Natural killer cell (primary cell): Measurements from ENCODE around the gene PCCA. TPM values are rescaled to one million over a fixed set of nuclear protein-coding genes. Genes with fewer than 3 reads are reported as not detected.
A peak's percentile ranks its signal among the peaks of the same experiment; 100 is the strongest.

Source experiments
- ATAC-seq, 3 donors: fragments of 150-1000 bp in 2 of 3; fragments of 200-7000 bp in 1 of 3; cut with Tn5 transposase; 1 replicate in 1 of 3; 2 replicates in 2 of 3; pipeline ENCODE4 v1.10.0; 2021; ENCODE audit warnings: mild to moderate bottlenecking in 2 of 3, moderate library complexity in 2 of 3
- DNase-seq, 2 donors: peaks; one replicate each; pipeline versions ENCODE4 v3.0.0 to v3.0.0-alpha.2; 2013 to 2021; ENCODE audit warnings: mixed read lengths in 1 of 2
- H3K27ac ChIP-seq: one replicate; pipeline ENCODE4 v1.5.1; 2013; ENCODE audit warnings: mild to moderate bottlenecking, low read length
- H3K27me3 ChIP-seq: one replicate; pipeline ENCODE4 v1.6.1; 2013; ENCODE audit warnings: low read length; ENCODE audit not compliant: control insufficient read depth, insufficient read depth
- H3K36me3 ChIP-seq: one replicate; pipeline ENCODE4 v1.6.1; 2013; ENCODE audit warnings: low read length; ENCODE audit not compliant: control insufficient read depth, insufficient read depth
- H3K4me1 ChIP-seq: one replicate; pipeline ENCODE4 v1.6.1; 2013; ENCODE audit warnings: low read length; ENCODE audit not compliant: control insufficient read depth, insufficient read depth
- H3K4me3 ChIP-seq: one replicate; pipeline ENCODE4 v1.5.1; 2013; ENCODE audit warnings: low read length
- H3K9me3 ChIP-seq: one replicate; pipeline ENCODE4 v1.6.1; 2013; ENCODE audit warnings: low read length; ENCODE audit not compliant: control insufficient read depth, insufficient read depth
- H3K27ac Mint-ChIP-seq, 2 donors: one replicate each; pipeline ENCODE4 v1.8.0; 2022; ENCODE audit warnings: mild to moderate bottlenecking in 2 of 2, mixed read lengths in 2 of 2, moderate library complexity in 1 of 2
- H3K27me3 Mint-ChIP-seq, 2 donors: one replicate each; pipeline ENCODE4 v1.8.0; 2022; ENCODE audit warnings: low read depth in 2 of 2, mixed read lengths in 2 of 2
- H3K36me3 Mint-ChIP-seq: one replicate; pipeline ENCODE4 v1.8.0; 2022; ENCODE audit warnings: mixed read lengths
- H3K4me1 Mint-ChIP-seq, 2 donors: one replicate each; pipeline ENCODE4 v1.8.0; 2022; ENCODE audit warnings: mixed read lengths in 2 of 2
- H3K4me3 Mint-ChIP-seq: one replicate; pipeline ENCODE4 v1.8.0; 2022; ENCODE audit warnings: mild to moderate bottlenecking, moderate library complexity, mixed read lengths
- H3K9me3 Mint-ChIP-seq, 2 donors: one replicate each; pipeline ENCODE4 v1.8.0; 2022; ENCODE audit warnings: mixed read lengths in 2 of 2
- WGBS: methylation state at CpG from one replicate; pipeline ENCODE4 v1.1.7; 2013; ENCODE audit warnings: missing lambda C conversion rate; ENCODE audit not compliant: insufficient coverage; 5-methylcytosine and 5-hydroxymethylcytosine counted together
- intact Hi-C: fragments of 100-400 bp; cut with micrococcal nuclease; formaldehyde crosslinking; loops from one replicate; pipeline ENCODE4 v1.14.2; 2022
- total RNA-seq, 4 donors: library from RNA; stranded (reverse); fragments of 120-200 nt in 1 of 4; gene quantifications; one replicate each; pipeline versions ENCODE4 v1.2.3 to v1.2.4, GENCODE V29; 2013 to 2022
- TF ChIP-seq, protein P1 (sequence below): fragments of 200-600 bp; IDR thresholded peaks from one replicate; pipeline ENCODE4 v1.8.0; 2022; ENCODE audit warnings: antibody characterized with exemption

PCCA gene
- total RNA-seq, 3 donors from 2014 or later (not counting 1 experiment from before 2014, with no cell fraction given), result 25.5 to 28.5 (median 28.2) TPM

DNA sequence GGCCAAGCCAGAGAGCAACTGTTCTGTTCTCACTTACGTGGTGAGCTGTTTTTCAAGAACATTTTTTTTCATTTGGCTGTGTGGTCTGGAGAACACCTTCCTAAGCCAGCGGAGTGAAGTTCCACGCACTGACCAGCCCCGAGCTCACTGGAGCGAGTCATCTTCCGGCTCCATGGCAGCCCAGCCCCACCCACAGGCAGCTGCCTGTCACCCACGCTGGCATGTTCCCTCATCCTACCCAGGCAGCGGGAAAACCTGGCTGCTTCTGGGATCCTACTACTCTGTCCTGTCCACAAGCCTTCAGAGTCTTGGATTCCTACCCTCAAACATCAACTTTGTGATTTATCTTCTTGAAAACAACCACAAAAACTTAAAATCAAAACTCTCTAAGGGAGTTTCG lies 423.5 kb downstream of the PCCA start:
- H3K4me1 ChIP-seq, result peaks cover under 1% of the 10 kb centered on the region
- ATAC-seq (peak in 1 of 3 donors; percentile 33), DNase-seq (no peak)
- H3K36me3 Mint-ChIP-seq, result no peaks in the 10 kb centered on the region
- H3K4me3 ChIP-seq, result no peak overlapping the region
- intact Hi-C loops, result loop anchor here (5.0 to 10.0 kb wide), 2 partner anchors 610 to 1068 kb away; no protein-coding TSS in a partner anchor
- H3K9me3 ChIP-seq, result no peaks in the 10 kb centered on the region
- no peaks in the 10 kb centered on the region for H3K9me3 Mint-ChIP-seq
- peak overlapping the region; percentile 41 to 59 for H3K27ac Mint-ChIP-seq
- peaks cover 27 to 39% of the 10 kb centered on the region in 2 donors for H3K4me1 Mint-ChIP-seq
- 82% methylated on average over 9 of the region's 9 CpGs for WGBS
- TF ChIP-seq, protein P1, sequence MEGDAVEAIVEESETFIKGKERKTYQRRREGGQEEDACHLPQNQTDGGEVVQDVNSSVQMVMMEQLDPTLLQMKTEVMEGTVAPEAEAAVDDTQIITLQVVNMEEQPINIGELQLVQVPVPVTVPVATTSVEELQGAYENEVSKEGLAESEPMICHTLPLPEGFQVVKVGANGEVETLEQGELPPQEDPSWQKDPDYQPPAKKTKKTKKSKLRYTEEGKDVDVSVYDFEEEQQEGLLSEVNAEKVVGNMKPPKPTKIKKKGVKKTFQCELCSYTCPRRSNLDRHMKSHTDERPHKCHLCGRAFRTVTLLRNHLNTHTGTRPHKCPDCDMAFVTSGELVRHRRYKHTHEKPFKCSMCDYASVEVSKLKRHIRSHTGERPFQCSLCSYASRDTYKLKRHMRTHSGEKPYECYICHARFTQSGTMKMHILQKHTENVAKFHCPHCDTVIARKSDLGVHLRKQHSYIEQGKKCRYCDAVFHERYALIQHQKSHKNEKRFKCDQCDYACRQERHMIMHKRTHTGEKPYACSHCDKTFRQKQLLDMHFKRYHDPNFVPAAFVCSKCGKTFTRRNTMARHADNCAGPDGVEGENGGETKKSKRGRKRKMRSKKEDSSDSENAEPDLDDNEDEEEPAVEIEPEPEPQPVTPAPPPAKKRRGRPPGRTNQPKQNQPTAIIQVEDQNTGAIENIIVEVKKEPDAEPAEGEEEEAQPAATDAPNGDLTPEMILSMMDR, result no peak
- no peaks in the 10 kb centered on the region for H3K36me3 ChIP-seq
- no peaks in the 10 kb centered on the region for H3K27me3 ChIP-seq
- H3K27me3 Mint-ChIP-seq, result no peaks in the 10 kb centered on the region
- H3K4me3 Mint-ChIP-seq, result peak overlapping the region; percentile 5
- H3K27ac ChIP-seq, result no peak overlapping the region

DNA sequence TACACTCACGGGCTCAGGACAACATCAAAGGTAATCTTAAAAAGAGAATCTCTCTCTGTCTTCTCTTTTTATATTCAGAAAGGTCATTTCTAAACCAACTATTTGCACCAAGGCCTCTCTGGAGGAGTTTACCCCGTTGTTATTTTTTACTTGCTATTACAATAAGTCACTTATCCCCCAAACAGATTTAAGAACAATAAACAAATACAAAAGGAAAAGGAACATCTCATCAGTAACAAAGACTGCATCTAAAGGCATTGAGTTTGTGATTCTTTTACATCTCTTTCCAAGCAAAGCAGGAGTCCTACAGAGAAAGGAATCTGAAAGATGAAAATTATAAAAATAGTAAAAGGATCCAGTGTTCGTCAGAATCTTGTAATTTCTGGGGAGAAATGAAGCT lies 424.3 kb downstream of the PCCA start:
- H3K4me1 Mint-ChIP-seq, result peaks cover 35 to 44% of the 10 kb centered on the region in 2 donors
- H3K9me3 Mint-ChIP-seq, result no peaks in the 10 kb centered on the region
- H3K4me3 ChIP-seq, result no peak overlapping the region

DNA sequence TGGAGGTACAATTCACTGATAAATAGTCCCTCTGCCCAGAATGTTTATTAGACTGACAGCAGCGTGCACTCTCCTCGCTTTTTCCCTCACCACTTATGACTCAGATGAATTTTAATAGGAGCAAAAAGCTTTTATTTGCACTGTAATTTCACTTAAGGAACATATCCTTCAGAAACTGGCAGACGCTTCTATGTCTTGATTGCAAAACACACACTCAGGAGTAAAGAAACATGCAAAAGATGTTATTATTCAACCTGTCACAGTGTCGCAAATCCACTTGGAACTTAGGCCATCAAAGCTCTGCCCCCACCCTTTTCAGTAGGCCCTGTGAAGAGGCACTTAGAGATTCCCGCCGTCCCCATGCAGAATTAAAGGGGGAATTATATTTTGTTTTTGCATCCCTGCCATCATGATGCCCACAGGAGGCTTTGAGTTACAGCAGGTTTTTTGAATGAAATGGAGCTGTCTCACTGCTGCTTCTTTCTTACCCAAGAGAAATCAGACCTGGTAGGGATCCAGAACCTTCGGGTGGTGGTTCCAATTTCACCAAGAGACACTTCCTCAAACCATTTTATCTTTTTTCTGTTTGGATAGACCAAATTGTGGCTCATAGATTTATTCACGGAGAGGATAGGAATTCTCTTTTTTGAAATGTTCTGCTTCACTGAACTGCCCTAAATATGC lies 425.2 kb downstream of the PCCA start:
- no peak overlapping the region for H3K27ac ChIP-seq
- TF ChIP-seq, protein P1, result no peak
- no peaks in the 10 kb centered on the region for H3K9me3 ChIP-seq
- no peaks in the 10 kb centered on the region for H3K36me3 ChIP-seq
- H3K4me1 ChIP-seq, result peaks cover 6% of the 10 kb centered on the region
- no peak for ATAC-seq
- H3K4me3 Mint-ChIP-seq, result no peak overlapping the region
- no peaks in the 10 kb centered on the region for H3K36me3 Mint-ChIP-seq
- DNase-seq, result no peak
- H3K27ac Mint-ChIP-seq, result peak overlapping the region in 1 of 2 donors; percentile 33
- H3K4me3 ChIP-seq, result no peak overlapping the region
- H3K4me1 Mint-ChIP-seq, result peaks cover 39 to 46% of the 10 kb centered on the region in 2 donors
- no peaks in the 10 kb centered on the region for H3K27me3 ChIP-seq
- no peaks in the 10 kb centered on the region for H3K9me3 Mint-ChIP-seq
- WGBS, result 82% methylated on average over 8 of the region's 8 CpGs
- intact Hi-C loops, result loop anchor here (1.0 to 10.0 kb wide), 4 partner anchors 598 to 1069 kb away; no protein-coding TSS in a partner anchor
- no peaks in the 10 kb centered on the region for H3K27me3 Mint-ChIP-seq

More for the DNA sequence above, 424.3 kb downstream of the PCCA start:
- WGBS, result 75% methylated on average over 3 of the region's 3 CpGs
- Mint-ChIP-seq H3K36me3 (no peaks in the 10 kb centered on the region), H3K27me3 (no peaks in the 10 kb centered on the region), H3K4me3 (no peak overlapping the region), H3K27ac (peak overlapping the region; percentile 41 to 59)
- no peak for ATAC-seq
- no peak overlapping the region for H3K27ac ChIP-seq
- intact Hi-C loops, result loop anchor here (5.0 to 10.0 kb wide), 2 partner anchors 611 to 1068 kb away; no protein-coding TSS in a partner anchor
- DNase-seq, result no peak
- TF ChIP-seq, protein P1, result no peak
- H3K9me3 ChIP-seq, result no peaks in the 10 kb centered on the region
- H3K27me3 ChIP-seq, result no peaks in the 10 kb centered on the region
- H3K4me1 ChIP-seq, result peaks cover 6% of the 10 kb centered on the region
- H3K36me3 ChIP-seq, result no peaks in the 10 kb centered on the region
